NCI-H2029 (cell line): ENCODE data around the gene ACOXL.
"Not testable (repeated sequence)": the region's sequence is repeated elsewhere in the genome, so short reads cannot be mapped to it uniquely, and the experiment has no call there.

Source experiments
- DNase-seq: peaks from one replicate; lab custom pipeline; 2025; lab: John Stamatoyannopoulos, UW

The ACOXL gene

GRCh38 chr2:110732422-110733413 is at the start of gene ACOXL:
TSS of gene ACOXL (plus strand) at chr2:110732573. CDS start at chr2:110768390, 35,817 bp downstream.
- DNase-seq = peak; percentile 11

GRCh38 chr2:110682872-110683271 is 49.5 kb upstream of the ACOXL start:
- DNase-seq = no peak

GRCh38 chr2:110687775-110688484 is 44.4 kb upstream of the ACOXL start:
- DNase-seq = not testable (repeated sequence)

- no peak for DNase-seq
Observed at GRCh38 chr2:110688594-110689091, 43.7 kb upstream of the ACOXL start.

- no peak for DNase-seq
Observed at GRCh38 chr2:110690083-110690965, 42.0 kb upstream of the ACOXL start.

- DNase-seq = no peak
Observed at GRCh38 chr2:110691612-110692258, 40.6 kb upstream of the ACOXL start.

- DNase-seq = not testable (repeated sequence)
Observed at GRCh38 chr2:110695146-110695898, 37.1 kb upstream of the ACOXL start.

- DNase-seq = not testable (repeated sequence)
Observed at GRCh38 chr2:110698253-110698652, 34.1 kb upstream of the ACOXL start.

- no peak for DNase-seq
Observed at GRCh38 chr2:110702514-110703380, 29.6 kb upstream of the ACOXL start.

- no peak for DNase-seq
Observed at GRCh38 chr2:110707386-110707965, 24.9 kb upstream of the ACOXL start.

GRCh38 chr2:110708455-110708854 is 23.9 kb upstream of the ACOXL start:
- no peak for DNase-seq

- DNase-seq = no peak
Observed at GRCh38 chr2:110712737-110713136, 19.6 kb upstream of the ACOXL start.

- no peak for DNase-seq
Observed at GRCh38 chr2:110713513-110714362, 18.6 kb upstream of the ACOXL start.

GRCh38 chr2:110714452-110715224 is 17.7 kb upstream of the ACOXL start:
- DNase-seq = no peak

GRCh38 chr2:110716959-110717645 is 15.3 kb upstream of the ACOXL start:
- no peak for DNase-seq

GRCh38 chr2:110717734-110718133 is 14.6 kb upstream of the ACOXL start:
- DNase-seq = no peak

GRCh38 chr2:110718382-110718781 is 14.0 kb upstream of the ACOXL start:
- DNase-seq = no peak
